Measurements from ENCODE around the gene CCL3. TPM values are rescaled to one million over a fixed set of nuclear protein-coding genes. Genes with fewer than 3 reads are reported as not detected.
"Not testable (repeated sequence)": the region's sequence is repeated elsewhere in the genome, so short reads cannot be mapped to it uniquely, and the experiment has no call there.

Gene CCL3
- total and polyA plus RNA-seq, 2 experiments from 2014 or later: not detected

DNA sequence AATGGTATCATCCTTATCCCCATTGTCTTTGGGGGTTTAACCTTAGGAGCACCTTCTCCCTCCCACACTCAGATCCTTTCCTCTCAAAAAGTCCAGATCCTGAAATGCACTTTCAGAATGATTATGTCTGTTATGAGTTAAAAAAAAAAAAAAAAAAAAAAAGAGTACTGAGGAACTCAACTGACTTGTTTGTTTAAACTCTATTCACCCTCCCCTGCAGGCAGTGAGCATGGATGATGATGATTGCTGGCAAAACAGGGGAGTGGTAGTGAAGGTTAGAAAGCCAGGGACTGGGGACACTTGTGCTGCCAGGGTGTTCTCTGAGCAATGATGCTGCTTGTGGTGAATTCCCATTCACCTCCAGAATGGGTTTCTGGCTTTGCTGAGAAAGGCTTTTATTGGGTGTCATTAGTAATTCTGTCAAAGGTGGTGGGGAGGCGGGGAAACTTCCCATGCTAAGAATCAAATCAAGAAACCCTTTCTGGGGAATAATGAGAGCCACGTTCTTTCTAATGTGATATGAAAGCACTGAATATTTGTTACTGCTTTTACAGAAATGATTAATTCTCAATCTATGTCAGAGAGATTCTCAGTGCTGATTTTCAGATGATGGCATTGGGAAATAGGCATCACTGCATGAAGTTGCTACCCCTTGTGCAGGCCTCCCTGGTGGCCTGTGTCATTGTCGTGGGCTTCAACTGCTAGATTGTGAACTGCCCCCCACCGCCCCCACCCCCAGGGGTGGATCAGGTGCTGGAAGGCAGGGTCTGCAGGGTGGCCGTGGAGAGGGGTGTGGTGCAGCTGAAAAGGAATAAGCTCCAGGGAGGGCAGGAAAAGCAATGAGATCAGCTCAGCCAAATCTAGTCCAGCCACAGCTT, 27.8 kb upstream of the CCL3 start:
- Mint-ChIP-seq H3K4me3 (no peak overlapping the region), H3K27ac (no peak overlapping the region), H3K4me1 (peaks cover 4% of the 10 kb centered on the region), H3K27me3 (ENCODE audit: insufficient read depth, low read depth, poor library complexity) (peaks cover 8% of the 10 kb centered on the region), H3K36me3 (ENCODE audit: low read depth) (peaks cover 9% of the 10 kb centered on the region; the same call in 1 of the 3 replicates), H3K9me3 (peaks cover 15% of the 10 kb centered on the region)
- Histone ChIP-seq H3K4me2 (no peak overlapping the region), H3K36me3 (ENCODE audit: insufficient read depth) (no peaks in the 10 kb centered on the region), H3F3A (replicated peaks; ENCODE audit: low read depth) (no peaks in the 10 kb centered on the region), H3K27ac (ENCODE audit: low read depth) (no peak overlapping the region), H4K20me1 (replicated peaks; ENCODE audit: insufficient read depth) (no peaks in the 10 kb centered on the region), H3K4me1 (ENCODE audit: insufficient read depth) (peaks cover 5% of the 10 kb centered on the region), H3K79me2 (replicated peaks; ENCODE audit: insufficient read depth) (no peaks in the 10 kb centered on the region), H3K9me2 (ENCODE audit: insufficient read depth) (no peaks in the 10 kb centered on the region; the same call in none of the 2 replicates), H2AFZ (no peak overlapping the region; the same call in 1 of the 2 replicates), H3K4me3 (no peak overlapping the region), H3K27me3 (ENCODE audit: insufficient read depth) (no peaks in the 10 kb centered on the region)
- no peak for DNase-seq (ENCODE audit: low spot score)
- TF ChIP-seq JUNB (IDR thresholded peaks at IDR 0.05; ENCODE audit: unreplicated experiment) (no peak), CREB1 (CRISPR knock-in tag; IDR thresholded peaks at IDR 0.05; ENCODE audit: low read depth) (no peak), ETS1 (IDR thresholded peaks at IDR 0.05) (no peak)
- ATAC-seq: no peak

- H3K4me1 Mint-ChIP-seq; H3F3A ChIP-seq (replicated peaks; ENCODE audit: low read depth): not testable (repeated sequence)
- H3K9me3 Mint-ChIP-seq: peaks cover 24% of the 10 kb centered on the region
Observed at GRCh38 chr17:36115649-36115977, 25.7 kb upstream of the CCL3 start.

GRCh38 chr17:36114971-36115648, 25.2 kb upstream of the CCL3 start:
- not testable (repeated sequence) for H4K20me1 ChIP-seq (replicated peaks; ENCODE audit: insufficient read depth); H3K27ac Mint-ChIP-seq; H3K27me3 ChIP-seq (ENCODE audit: insufficient read depth); H3K79me2 ChIP-seq (replicated peaks; ENCODE audit: insufficient read depth); H3K27me3 Mint-ChIP-seq (ENCODE audit: insufficient read depth, low read depth, poor library complexity); DNase-seq (ENCODE audit: low spot score); H3K4me1 Mint-ChIP-seq; H3K9me2 ChIP-seq (ENCODE audit: insufficient read depth); H3K27ac ChIP-seq (ENCODE audit: low read depth); ATAC-seq; H2AFZ ChIP-seq; H3K4me1 ChIP-seq (ENCODE audit: insufficient read depth); H3K4me3 Mint-ChIP-seq; H3K36me3 ChIP-seq (ENCODE audit: insufficient read depth); H3K4me3 ChIP-seq; H3K4me2 ChIP-seq; H3F3A ChIP-seq (replicated peaks; ENCODE audit: low read depth)
- Mint-ChIP-seq H3K36me3 (ENCODE audit: low read depth) (peaks cover 12% of the 10 kb centered on the region; the same call in 2 of the 3 replicates), H3K9me3 (peaks cover 24% of the 10 kb centered on the region)

More at GRCh38 chr17:36115649-36115977, 25.7 kb upstream of the CCL3 start:
- not testable (repeated sequence) for H3K4me3 ChIP-seq; H3K27ac Mint-ChIP-seq; H3K79me2 ChIP-seq (replicated peaks; ENCODE audit: insufficient read depth); H2AFZ ChIP-seq; H3K4me1 ChIP-seq (ENCODE audit: insufficient read depth); H3K27me3 ChIP-seq (ENCODE audit: insufficient read depth); ATAC-seq; H3K9me2 ChIP-seq (ENCODE audit: insufficient read depth); H3K4me3 Mint-ChIP-seq; H3K4me2 ChIP-seq; H4K20me1 ChIP-seq (replicated peaks; ENCODE audit: insufficient read depth); H3K36me3 ChIP-seq (ENCODE audit: insufficient read depth); DNase-seq (ENCODE audit: low spot score); H3K27me3 Mint-ChIP-seq (ENCODE audit: insufficient read depth, low read depth, poor library complexity); H3K27ac ChIP-seq (ENCODE audit: low read depth)
- H3K36me3 Mint-ChIP-seq (ENCODE audit: low read depth): peaks cover 12% of the 10 kb centered on the region; the same call in 2 of the 3 replicates

GRCh38 chr17:36113131-36113530, 23.2 kb upstream of the CCL3 start:
- H3K36me3 ChIP-seq (ENCODE audit: insufficient read depth); H3K4me1 Mint-ChIP-seq; H4K20me1 ChIP-seq (replicated peaks; ENCODE audit: insufficient read depth); H3K4me1 ChIP-seq (ENCODE audit: insufficient read depth); H3K27ac Mint-ChIP-seq; H3F3A ChIP-seq (replicated peaks; ENCODE audit: low read depth); H2AFZ ChIP-seq; DNase-seq (ENCODE audit: low spot score); H3K27me3 Mint-ChIP-seq (ENCODE audit: insufficient read depth, low read depth, poor library complexity); H3K9me2 ChIP-seq (ENCODE audit: insufficient read depth); ATAC-seq; H3K4me3 Mint-ChIP-seq; H3K27ac ChIP-seq (ENCODE audit: low read depth); H3K4me3 ChIP-seq; H3K4me2 ChIP-seq; H3K79me2 ChIP-seq (replicated peaks; ENCODE audit: insufficient read depth); H3K27me3 ChIP-seq (ENCODE audit: insufficient read depth): not testable (repeated sequence)
- peaks cover 20% of the 10 kb centered on the region for H3K9me3 Mint-ChIP-seq
- H3K36me3 Mint-ChIP-seq (ENCODE audit: low read depth): peaks cover 12% of the 10 kb centered on the region; the same call in 2 of the 3 replicates
